GM21717 (cell line): ENCODE measurements around the gene TMEM192.
"Not testable (repeated sequence)": the region's sequence is repeated elsewhere in the genome, so short reads cannot be mapped to it uniquely, and the experiment has no call there.

ENCODE experiments used
- ATAC-seq: cut with Tn5 transposase; IDR thresholded peaks from one replicate; pipeline ENCODE4 v1.9.1; 2021; ENCODE audit warnings: mild to moderate bottlenecking, moderate library complexity; ENCODE audit not compliant: unreplicated experiment

Gene TMEM192

DNA sequence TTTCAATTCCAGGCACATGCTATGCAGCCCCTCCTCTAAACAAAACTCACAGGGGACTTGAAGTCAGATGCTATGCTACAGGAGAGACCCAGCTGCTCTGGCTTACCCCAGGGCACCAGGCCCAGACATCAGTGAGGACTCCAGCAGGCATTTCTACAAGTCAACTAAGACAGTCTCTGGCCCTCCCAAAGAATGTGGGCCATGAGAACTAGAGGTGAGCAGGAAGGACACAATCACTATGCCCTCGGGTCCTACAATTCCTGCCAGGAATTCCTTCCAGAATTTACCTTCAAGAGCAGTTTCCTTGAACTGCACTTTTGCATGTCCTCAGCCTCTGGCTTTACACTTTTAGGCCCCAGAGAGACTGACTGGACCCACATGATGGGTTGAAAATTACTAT is 17.4 kb downstream of the TMEM192 start:
- ATAC-seq: no peak

GRCh38 chr4:165094873-165095272 is 17.8 kb downstream of the TMEM192 start:
- no peak for ATAC-seq

GRCh38 chr4:165092187-165092586 is 20.5 kb downstream of the TMEM192 start:
- ATAC-seq: not testable (repeated sequence)

DNA sequence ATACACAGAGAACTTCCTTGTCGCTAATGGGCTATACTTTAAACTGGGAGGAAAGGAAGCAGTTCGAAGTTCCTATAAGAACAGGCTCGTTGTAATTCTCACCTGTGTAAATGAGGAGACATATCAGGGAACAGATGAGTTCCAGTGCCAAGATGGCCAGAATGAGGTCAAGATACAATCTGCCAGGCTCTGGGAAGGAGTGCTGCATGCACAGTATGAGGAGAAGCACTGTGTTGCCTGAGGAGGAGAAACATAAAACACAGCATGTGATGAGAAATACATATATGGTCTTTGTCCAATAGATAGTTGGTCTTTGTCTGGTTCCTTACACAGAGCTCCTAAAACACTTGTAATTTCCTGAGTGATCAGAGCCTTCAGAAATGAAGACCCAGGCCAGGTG is 24.3 kb downstream of the TMEM192 start:
- no peak for ATAC-seq

GRCh38 chr4:165085946-165086345 is 26.7 kb downstream of the TMEM192 start:
- ATAC-seq: no peak

- ATAC-seq: not testable (repeated sequence)
Measured at GRCh38 chr4:165084787-165085186, 27.9 kb downstream of the TMEM192 start.

DNA sequence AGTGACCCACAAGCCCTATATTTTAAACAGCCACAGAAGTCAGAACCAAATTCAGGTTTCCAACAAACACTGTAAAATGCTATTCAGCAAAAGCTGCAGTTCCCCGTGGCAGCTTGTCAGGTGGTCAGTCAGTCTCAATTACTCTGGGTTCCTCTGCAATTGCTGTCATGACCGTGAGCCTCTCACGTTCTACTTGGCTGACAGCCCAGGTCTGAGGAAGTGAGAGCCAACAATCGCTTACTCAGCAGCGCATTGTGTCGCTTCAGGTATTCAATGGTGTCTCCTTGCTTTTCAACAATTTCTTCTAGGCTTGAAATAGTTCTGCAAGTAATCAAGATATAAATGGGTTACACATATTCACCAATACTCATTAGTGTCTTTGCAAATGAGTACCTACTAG is 33.2 kb downstream of the TMEM192 start:
- ATAC-seq: no peak

DNA sequence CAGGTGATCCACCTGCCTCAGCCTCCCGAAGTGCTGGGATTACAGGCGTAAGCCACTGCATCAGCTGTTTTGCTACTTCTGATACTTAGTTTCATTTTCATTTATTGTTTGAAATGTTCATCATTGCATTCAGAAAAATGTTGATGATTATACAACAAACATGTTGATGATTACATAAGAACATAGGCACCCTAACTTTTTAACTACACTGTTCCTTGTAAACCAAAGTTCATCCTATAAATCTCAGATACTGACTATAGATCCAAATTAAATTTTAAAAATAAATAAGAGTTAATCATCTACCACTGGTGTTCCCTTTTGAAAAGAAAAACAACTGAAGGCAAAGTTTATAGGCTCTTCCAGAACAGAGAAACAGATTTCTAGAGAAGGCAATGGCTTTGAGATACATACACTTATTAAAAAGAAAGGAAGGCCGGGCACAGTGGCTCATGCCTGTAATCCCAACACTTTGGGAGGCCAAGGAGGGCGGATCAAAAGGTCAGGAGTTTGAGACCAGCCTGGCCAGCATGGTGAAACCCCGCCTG is 35.6 kb downstream of the TMEM192 start:
- ATAC-seq: no peak

DNA sequence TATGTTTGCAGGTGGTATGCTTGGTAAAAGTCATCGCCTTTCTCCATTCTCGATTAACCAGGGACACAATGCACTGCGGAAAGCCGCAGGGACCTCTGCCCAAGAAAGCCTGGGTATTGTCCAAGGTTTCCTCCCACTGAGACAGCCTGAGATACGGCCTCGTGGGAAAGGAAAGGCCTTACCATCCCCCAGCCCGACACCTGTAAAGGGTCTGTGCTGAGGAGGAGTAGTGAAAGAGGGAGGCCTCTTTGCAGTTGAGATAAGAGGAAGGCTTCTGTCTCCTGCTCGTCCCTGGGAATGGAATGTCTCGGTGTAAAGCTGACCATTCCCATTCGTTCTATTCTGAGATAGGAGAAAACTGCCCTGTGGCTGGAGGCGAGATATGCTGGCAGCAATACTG is 39.3 kb downstream of the TMEM192 start:
- not testable (repeated sequence) for ATAC-seq

DNA sequence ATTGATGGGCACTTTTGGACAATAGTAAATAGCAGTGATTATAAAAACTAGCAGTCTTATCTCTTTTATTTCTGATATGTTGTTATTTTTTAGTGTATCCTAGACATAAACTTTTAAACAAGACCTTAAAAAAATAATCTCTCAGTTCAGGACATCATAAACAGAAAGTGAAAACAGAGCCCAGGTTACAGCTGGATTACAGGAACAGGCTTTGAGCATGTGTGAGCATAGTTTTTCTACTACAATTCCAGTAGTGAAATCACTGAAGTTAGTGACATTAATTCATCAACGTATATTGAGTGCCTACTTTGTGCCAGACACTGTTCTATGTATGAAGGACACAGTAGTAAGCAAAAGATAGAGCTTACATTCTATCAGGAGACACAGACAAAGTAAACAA is 42.1 kb downstream of the TMEM192 start:
- peak; percentile 72 for ATAC-seq

- no peak for ATAC-seq
Measured at GRCh38 chr4:165060938-165061337, 51.7 kb downstream of the TMEM192 start.

- no peak for ATAC-seq
Measured at GRCh38 chr4:165059386-165059785, 53.3 kb downstream of the TMEM192 start.

GRCh38 chr4:165058666-165059065 is 54.0 kb downstream of the TMEM192 start:
- ATAC-seq: no peak

- no peak for ATAC-seq
Measured at GRCh38 chr4:165055601-165056000, 57.1 kb downstream of the TMEM192 start.

DNA sequence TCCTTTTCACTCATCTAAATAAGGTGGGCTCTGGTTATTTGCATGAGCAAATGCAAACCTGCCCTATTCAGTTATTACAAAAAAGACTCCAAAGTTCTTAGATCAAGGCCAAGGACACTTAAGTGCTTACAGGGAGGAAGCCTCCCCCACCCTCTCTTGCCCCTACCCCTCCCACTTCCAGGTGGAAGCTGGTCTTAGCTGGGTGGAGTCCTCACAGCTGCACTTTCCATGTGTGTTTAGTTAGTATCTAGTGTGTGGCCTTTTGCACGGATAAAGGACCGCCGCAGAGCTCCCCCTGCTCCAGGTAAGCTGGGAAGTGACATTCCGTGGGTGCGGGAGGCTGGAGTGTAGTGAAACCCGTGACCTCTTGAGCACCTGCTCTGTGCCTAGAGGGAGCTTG is 59.0 kb downstream of the TMEM192 start, which contains the start of gene TRIM75:
TSS of gene TRIM75 (plus strand) at position 222 of the 400 bp plus-strand sequence. CDS start 5,282 bp downstream, outside the sequence.
- no peak for ATAC-seq

GRCh38 chr4:165052627-165053026 is 60.0 kb downstream of the TMEM192 start:
- ATAC-seq: no peak

DNA sequence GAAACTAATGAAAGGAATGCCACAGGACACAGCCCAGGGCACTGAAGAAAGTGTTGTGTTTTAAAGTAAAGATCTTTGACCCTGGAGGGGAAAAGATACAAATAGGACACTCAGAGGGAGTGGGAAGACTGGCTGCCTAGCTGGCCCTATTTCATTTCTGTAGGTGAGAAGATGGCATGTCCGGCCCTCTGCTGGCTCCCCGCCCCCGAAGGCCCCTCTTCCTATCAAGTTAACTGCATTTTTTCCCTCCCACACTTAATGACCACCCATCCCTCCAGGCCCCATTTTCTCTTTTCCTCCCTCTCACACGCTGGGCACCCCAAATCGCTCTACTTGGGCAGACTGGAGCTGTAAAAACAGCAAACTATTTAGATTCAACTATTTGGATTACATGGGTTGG is 64.5 kb downstream of the TMEM192 start:
- no peak for ATAC-seq

DNA sequence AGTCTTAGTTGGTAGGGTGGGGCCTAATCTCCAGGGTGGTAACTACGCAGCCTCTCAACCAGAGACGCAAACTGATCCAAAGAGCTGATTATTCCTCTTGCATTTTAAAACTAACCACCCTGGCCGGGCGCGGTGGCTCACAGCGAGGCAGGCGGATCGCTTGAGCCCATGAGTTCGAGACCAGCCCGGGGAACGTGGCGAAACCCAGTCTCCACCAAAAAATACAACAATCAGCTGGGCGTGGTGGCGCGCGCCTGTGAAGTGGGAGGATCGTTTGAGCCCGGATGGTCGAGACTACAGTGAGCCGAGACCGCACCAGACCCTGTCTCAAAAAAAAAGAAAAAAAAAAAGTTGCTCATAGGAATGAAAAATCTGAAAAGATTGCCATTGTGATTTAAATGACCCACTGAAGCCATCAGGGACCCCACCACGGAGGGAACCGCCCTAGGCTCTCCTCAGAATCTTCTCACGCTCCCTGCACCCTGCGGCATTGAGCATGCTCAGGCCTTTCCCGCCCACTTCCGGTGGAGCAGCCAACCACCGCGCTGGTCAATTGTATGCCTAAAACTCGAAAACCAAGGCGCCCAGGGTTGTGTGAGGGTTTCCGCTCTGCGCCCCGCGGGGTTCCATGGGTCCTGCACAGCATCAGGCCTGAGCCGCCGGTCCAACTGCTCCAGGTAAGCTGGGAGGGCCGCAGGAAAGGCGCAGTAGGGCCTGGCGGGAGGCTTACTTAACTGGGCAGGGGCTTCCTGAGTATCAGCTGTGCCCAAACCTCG is 81.0 kb downstream of the TMEM192 start, which contains the start of gene TRIM60:
TSS of gene TRIM60 (plus strand) at position 564 of the 776 bp plus-strand sequence. CDS start 8,074 bp downstream, outside the sequence.
- ATAC-seq: no peak

GRCh38 chr4:165027762-165028402 is 84.8 kb downstream of the TMEM192 start:
- ATAC-seq: no peak

- ATAC-seq: not testable (repeated sequence)
Measured at GRCh38 chr4:165025782-165026181, 86.9 kb downstream of the TMEM192 start.
